ENCODE results near the gene ING1.

- TF ChIP-seq CTCF (IDR thresholded peaks at IDR 0.05; ENCODE audit: insufficient read depth, low read length) = no peak
- no peak for TF ChIP-seq REST (IDR thresholded peaks at IDR 0.05; ENCODE audit: insufficient replicate concordance, low read depth)
- TF ChIP-seq POLR2AphosphoS5 (IDR thresholded peaks at IDR 0.05; ENCODE audit: low read depth) = no peak
- no peak for TF ChIP-seq GABPA (IDR thresholded peaks at IDR 0.05; ENCODE audit: low read depth)
These were observed at the start of gene ING1 for GRCh38 chr13:110713642-110713952.
